Breast epithelium (tissue), 4 donors: ENCODE measurements around the gene MTARC1. TPM values are rescaled to one million over a fixed set of nuclear protein-coding genes. Genes with fewer than 3 reads are reported as not detected.

Experiments used
- DNase-seq, 2 donors: peaks; one replicate each; pipeline ENCODE4 v3.0.0-alpha.2; 2019; ENCODE audit warnings: low spot score in 2 of 2
- H3K27ac ChIP-seq, 2 donors: fragments of 200-600 bp; sonication (generic) in 1 of 2; one replicate each; pipeline ENCODE4 v1.5.1; 2016 to 2019; ENCODE audit warnings: mild to moderate bottlenecking in 1 of 2
- H3K27me3 ChIP-seq, 2 donors: fragments of 200-600 bp; sonication (generic) in 1 of 2; one replicate each; pipeline versions ENCODE4 v1.5.1 to v1.6.0; 2017 to 2019; ENCODE audit warnings: control low read depth in 1 of 2, mild to moderate bottlenecking in 1 of 2
- H3K36me3 ChIP-seq: fragments of 200-600 bp; one replicate; pipeline ENCODE4 v1.5.1; 2019
- H3K4me1 ChIP-seq, 2 donors: fragments of 200-600 bp; sonication (generic); one replicate each; pipeline ENCODE4 v1.5.1; 2016 to 2019; ENCODE audit warnings: control low read depth in 1 of 2
- H3K4me3 ChIP-seq, 3 donors: fragments of 200-600 bp; sonication (generic); 1 replicate in 2 of 3; 2 replicates in 1 of 3; pipeline ENCODE4 v1.5.1; 2016 to 2019; ENCODE audit warnings: mild to moderate bottlenecking in 3 of 3, moderate library complexity in 2 of 3
- H3K9me3 ChIP-seq, 2 donors: fragments of 200-600 bp; sonication (generic) in 1 of 2; one replicate each; pipeline ENCODE4 v1.5.1; 2016 to 2019; ENCODE audit warnings: control low read depth in 1 of 2
- CTCF ChIP-seq, 3 donors: fragments of 450-650 bp; IDR thresholded peaks; one replicate each; pipeline ENCODE4 v1.5.1; 2016 to 2017; ENCODE audit warnings: antibody characterized with exemption in 3 of 3, mild to moderate bottlenecking in 3 of 3, moderate library complexity in 3 of 3
- POLR2A ChIP-seq: fragments of 450-650 bp; IDR thresholded peaks from one replicate; pipeline ENCODE4 v1.6.1; 2016; ENCODE audit warnings: antibody characterized with exemption, mild to moderate bottlenecking, moderate library complexity
- POLR2AphosphoS5 ChIP-seq, 3 donors: sonication (generic); formaldehyde crosslinking; IDR thresholded peaks; one replicate each; pipeline ENCODE4 v1.6.1; 2017; ENCODE audit warnings: antibody characterized with exemption in 3 of 3
- intact Hi-C: fragments of 100-400 bp; cut with DNase I; formaldehyde crosslinking; loops from one replicate; pipeline ENCODE4 v1.15.1; 2023; ENCODE audit warnings: low total_unique reads
- total RNA-seq, 3 donors: library from RNA; depleted of rRNA; stranded (reverse); fragments of >200 nt; gene quantifications; one replicate each; pipeline ENCODE4 v1.1.0, GENCODE V29; 2016

Gene MTARC1
- 100 to 1,000 TPM in 1 of 3 donors, 10 to 100 TPM in 2; 32.1 to 133 (median 47.9) TPM for total RNA-seq

- no peaks in the 10 kb centered on the region for H3K27me3 ChIP-seq
- no peaks in the 10 kb centered on the region for H3K9me3 ChIP-seq
- H3K4me1 ChIP-seq: peaks cover 0 to under 1% of the 10 kb centered on the region in 2 donors
- DNase-seq: no peak
- H3K4me3 ChIP-seq: peak within 1 kb of the TSS; percentile 35 to 75 (median 67)
- TF ChIP-seq CTCF (IDR thresholded peaks at IDR 0.05) (no peak), POLR2A (no peak), POLR2AphosphoS5 (IDR thresholded peaks at IDR 0.05) (no peak)
- intact Hi-C loops: no loop called here
- H3K36me3 ChIP-seq: no peaks in the 10 kb centered on the region
- H3K27ac ChIP-seq: peak within 1 kb of the TSS; percentile 1 to 58
Measured at GRCh38 chr1:220786337-220787068, at the start of gene MTARC1. TSS of gene MTARC1 (plus strand) at chr1:220786913. CDS start at chr1:220786945, 32 bp downstream.

- intact Hi-C loops: loop anchor here (1.0 kb wide), 1 partner anchor 16 kb away; no protein-coding TSS in a partner anchor
- H3K27ac ChIP-seq: no peak overlapping the region
- H3K27me3 ChIP-seq: no peaks in the 10 kb centered on the region
- no peaks in the 10 kb centered on the region for H3K36me3 ChIP-seq
- TF ChIP-seq POLR2A (no peak), POLR2AphosphoS5 (IDR thresholded peaks at IDR 0.05) (no peak), CTCF (IDR thresholded peaks at IDR 0.05) (no peak)
- no peak for DNase-seq
- H3K4me3 ChIP-seq: no peak overlapping the region
- H3K9me3 ChIP-seq: no peaks in the 10 kb centered on the region
- no peaks in the 10 kb centered on the region for H3K4me1 ChIP-seq
Measured at GRCh38 chr1:220741349-220741748, 45.4 kb upstream of the MTARC1 start.

GRCh38 chr1:220741825-220742224, 44.9 kb upstream of the MTARC1 start:
- Histone ChIP-seq H3K4me3 (no peak overlapping the region), H3K27me3 (no peaks in the 10 kb centered on the region), H3K27ac (no peak overlapping the region), H3K36me3 (no peaks in the 10 kb centered on the region), H3K4me1 (no peaks in the 10 kb centered on the region), H3K9me3 (no peaks in the 10 kb centered on the region)
- no peak for TF ChIP-seq POLR2A
- no peak for TF ChIP-seq CTCF (IDR thresholded peaks at IDR 0.05)
- TF ChIP-seq POLR2AphosphoS5 (IDR thresholded peaks at IDR 0.05): no peak
- intact Hi-C loops: loop anchor here (1.0 kb wide), 1 partner anchor 15 kb away; no protein-coding TSS in a partner anchor
- DNase-seq: no peak

GRCh38 chr1:220742520-220742919, 44.2 kb upstream of the MTARC1 start:
- no peaks in the 10 kb centered on the region for H3K9me3 ChIP-seq
- no peaks in the 10 kb centered on the region for H3K27me3 ChIP-seq
- H3K4me3 ChIP-seq: no peak overlapping the region
- H3K27ac ChIP-seq: no peak overlapping the region
- no peaks in the 10 kb centered on the region for H3K4me1 ChIP-seq
- no peak for TF ChIP-seq POLR2A
- TF ChIP-seq CTCF (IDR thresholded peaks at IDR 0.05): no peak
- intact Hi-C loops: no loop called here
- H3K36me3 ChIP-seq: no peaks in the 10 kb centered on the region
- DNase-seq: no peak

GRCh38 chr1:220746851-220747250, 39.9 kb upstream of the MTARC1 start:
- Histone ChIP-seq H3K36me3 (no peaks in the 10 kb centered on the region), H3K4me3 (no peak overlapping the region), H3K9me3 (no peaks in the 10 kb centered on the region), H3K27ac (no peak overlapping the region), H3K4me1 (no peaks in the 10 kb centered on the region), H3K27me3 (no peaks in the 10 kb centered on the region)
- intact Hi-C loops: no loop called here
- TF ChIP-seq POLR2AphosphoS5 (IDR thresholded peaks at IDR 0.05) (no peak), POLR2A (no peak), CTCF (IDR thresholded peaks at IDR 0.05) (no peak)
- no peak for DNase-seq
